Measurements from ENCODE around the gene JAKMIP1.

JAKMIP1 gene

DNA sequence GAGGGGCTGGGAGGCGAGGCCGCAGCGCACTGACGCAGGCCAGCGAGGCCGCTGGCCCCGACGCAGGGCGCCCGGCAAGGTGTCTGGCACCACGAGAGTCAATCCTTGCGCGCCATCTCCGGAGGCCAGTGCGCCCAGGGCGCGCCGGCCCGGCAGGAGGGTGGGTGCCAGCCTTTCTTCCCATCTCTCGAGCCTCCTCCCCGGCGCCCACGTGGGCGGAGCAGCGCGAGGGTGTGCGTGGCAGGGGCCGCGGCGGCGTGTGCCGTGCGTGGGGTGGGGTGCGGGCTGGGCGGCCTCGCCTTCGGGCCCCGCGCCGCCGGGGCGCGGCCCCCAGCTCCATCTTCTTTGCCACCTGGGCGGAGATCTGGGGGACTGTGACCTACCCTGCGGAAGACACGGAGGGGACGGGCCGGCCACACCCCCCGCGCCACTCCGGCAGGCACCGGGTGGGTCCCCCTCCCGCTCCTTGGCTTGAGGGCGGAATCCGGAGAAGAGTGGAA lies 877 bp downstream of the JAKMIP1 start:
- no peak for DNase-seq

DNA sequence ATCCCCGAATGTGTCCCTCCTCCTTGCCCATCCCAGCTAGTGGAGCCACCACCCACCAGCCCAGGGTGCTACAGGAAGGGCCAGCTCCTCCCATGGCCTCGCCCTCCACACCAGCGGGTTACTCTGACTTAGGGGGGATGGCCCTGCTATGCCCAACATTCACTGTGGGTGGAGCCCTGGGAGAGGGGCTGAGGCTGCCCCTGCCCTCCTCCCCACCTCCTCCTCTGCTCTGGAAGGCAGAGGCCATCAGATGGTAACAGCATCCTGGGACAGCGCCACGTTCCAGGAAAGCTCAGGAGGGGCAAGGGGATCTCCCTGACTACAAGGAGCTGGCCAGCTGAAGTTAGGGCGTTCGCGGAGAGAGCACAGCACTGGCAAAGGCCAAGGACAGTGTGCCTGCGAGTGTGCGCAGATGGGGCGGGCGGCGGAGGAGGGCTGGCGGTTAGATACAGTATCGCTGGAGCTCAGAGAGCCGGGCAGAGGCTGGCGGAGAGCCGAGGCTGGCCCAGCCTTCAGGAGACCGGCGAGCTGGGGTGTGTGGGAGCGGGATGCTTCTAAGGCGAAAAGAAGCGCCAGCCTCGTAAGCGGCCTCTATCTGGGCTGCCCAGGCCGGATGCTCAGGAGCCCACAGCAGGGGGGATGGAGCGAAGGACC lies 1.5 kb downstream of the JAKMIP1 start:
- no peak for DNase-seq

DNA sequence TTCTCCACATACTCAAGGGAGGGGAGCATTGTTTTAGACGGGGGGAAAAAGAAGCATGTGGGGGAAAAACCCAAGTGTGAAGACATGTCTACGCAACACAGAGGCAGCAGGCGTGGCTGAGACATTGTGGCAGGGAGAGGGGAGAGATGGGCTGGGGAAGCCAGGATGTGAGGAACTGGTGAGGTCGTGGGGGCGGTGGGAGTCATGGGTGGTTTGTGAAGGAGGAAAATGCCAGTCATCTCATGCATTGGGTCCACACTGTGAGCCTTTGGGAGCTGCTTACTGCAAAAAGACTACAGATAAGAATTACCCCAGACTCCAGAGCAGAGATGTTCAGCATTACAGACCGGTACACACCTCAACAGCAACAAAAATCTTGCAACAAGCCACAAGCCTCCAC lies 2.1 kb downstream of the JAKMIP1 start:
- peak; percentile 41 to 45 for DNase-seq

DNA sequence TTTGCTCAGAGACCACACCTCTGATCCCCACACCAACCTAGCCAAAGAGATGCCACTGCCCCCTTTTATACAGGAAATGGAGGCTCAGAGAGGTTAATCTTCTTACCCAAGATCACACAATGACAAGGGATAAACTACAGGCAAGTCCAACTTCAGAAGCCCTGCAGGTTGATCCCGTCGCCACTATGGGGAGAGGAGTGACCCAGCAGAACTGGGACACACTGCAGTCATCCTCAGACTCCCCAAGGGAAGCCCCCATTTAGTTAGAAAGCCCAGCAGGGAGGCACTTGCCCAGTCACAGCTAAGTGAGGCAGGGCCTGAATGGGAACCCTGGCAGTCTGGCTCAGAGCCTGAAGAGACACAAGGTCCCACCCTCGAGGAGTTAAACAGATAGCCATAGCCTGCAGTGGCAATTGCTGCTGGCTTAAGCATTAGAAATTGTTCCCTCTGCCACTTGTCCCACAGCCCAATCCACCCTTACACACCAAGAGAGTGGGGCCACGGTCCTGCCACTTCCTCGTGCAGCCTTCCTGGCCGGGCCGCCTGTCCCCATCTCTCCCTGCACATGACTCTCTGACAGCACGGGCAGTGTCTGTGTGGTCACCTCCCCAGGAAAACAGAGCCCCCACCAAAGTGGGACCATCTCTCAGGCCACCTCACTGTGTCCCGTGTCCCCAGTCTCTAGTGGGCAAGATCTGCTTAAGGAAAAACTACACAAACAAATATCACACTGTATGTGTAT lies 2.7 kb downstream of the JAKMIP1 start:
- DNase-seq, result no peak

GRCh38 chr4:6196871-6197270 lies 3.5 kb downstream of the JAKMIP1 start:
- DNase-seq, result no peak

- DNase-seq, result no peak
Measured at GRCh38 chr4:6196324-6196723, 4.0 kb downstream of the JAKMIP1 start.

DNA sequence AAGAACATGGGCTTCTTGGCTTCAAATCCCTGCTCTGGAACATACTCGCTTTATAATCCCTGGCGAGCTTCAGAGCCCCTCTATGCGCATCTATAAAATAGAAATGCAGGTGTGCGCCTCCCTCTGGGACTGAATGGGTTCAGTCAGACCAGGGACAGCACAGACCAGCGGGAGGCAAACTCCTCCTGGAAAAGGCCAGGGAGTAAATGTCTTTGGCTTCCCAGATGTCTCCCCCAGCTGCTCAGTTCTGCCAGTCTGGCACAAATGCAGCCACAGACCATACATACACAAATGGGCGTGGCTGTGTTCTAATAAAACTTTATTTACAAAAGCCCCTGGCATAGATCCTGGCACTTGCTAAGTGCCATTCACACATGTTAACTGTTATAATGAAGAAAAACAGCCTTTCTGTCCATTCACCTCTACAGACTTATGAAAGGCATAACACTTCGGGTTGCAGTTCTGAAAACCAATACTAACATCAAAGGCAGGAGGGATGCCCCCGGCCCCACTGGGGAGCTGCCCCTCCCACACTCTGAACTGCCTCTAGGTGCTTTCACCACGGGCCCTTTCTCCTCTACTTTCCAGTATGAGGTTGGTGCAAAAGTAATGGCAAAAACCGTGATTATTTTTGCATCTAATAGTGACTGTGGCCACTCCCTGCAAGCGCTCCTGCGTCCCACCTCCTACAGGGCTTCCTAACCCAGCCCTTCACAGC lies 4.6 kb downstream of the JAKMIP1 start:
- no peak for DNase-seq

- no peak for DNase-seq
Measured at GRCh38 chr4:6194458-6195195, 5.7 kb downstream of the JAKMIP1 start.

- no peak for DNase-seq
Measured at GRCh38 chr4:6193399-6193798, 7.0 kb downstream of the JAKMIP1 start.

GRCh38 chr4:6192245-6192644 lies 8.1 kb downstream of the JAKMIP1 start:
- no peak for DNase-seq

DNA sequence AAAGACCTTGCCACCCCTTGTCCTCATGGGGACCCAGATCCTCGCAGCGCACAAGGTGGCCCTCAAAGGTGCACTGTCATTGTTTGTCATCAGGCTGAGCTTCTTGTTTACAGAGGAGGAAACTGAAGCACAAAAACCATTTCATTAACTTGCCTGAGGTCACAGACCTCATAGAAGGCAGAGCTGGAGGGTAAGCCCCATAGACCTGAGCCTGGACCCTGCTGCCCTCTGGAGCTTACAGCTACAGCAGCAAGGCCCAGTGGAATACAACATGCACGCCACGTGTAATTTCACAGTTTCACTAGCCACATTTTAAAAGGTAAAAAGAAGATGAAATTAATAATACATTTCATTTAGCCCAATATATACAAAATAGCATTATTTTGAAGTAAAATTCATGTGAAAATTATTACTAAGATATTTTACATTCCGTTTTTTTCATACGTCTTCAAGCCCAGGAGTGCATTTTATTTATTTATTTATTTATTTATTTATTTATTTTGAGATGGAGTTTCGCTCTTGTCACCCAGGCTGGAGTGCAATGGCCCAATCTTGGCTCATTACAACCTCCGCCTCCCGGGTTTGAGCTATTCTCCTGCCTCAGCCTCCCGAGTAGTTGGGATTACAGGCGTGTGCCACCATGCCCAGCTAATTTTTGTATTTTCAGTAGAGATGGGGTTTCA lies 8.8 kb downstream of the JAKMIP1 start:
- DNase-seq, result no peak

DNA sequence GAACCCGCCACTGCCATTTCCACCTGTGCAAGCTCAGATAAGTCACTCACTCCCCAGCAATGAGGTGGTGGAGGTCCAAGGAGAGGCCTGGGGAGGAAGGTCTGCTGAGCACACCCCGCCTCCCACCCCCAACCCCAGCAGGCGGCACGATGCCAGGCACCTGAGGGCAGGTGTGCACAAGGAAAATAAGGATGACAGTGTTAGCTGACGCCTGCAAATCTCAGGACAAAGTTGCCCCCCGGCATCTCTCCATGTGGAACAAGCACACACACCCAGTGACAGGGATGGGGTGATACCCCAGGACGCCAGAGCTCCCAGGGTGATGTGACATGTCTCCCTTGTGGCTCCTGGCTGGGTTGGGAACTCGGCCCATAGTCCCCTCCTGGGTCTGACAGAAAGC lies 9.9 kb downstream of the JAKMIP1 start:
- DNase-seq, result no peak

DNA sequence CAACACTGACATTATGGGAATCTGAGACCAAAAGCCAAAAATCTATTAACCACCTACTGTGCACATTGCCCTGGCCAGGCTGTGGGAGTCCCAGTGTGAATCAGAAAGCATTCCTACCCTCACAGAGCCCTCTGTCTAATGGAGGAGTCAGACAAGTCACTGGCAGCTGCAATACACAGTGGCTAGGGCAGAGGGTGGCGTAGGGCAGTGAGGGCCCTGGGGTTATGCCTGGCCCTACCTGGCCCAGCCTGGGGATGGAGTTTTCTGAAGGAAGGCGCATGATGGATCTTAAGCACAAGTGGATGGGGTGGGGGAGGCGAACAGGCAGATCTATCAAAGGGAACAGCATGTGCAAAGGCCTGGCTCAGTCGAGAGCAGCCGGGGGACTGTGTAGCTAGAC lies 10.8 kb downstream of the JAKMIP1 start:
- DNase-seq, result no peak

DNA sequence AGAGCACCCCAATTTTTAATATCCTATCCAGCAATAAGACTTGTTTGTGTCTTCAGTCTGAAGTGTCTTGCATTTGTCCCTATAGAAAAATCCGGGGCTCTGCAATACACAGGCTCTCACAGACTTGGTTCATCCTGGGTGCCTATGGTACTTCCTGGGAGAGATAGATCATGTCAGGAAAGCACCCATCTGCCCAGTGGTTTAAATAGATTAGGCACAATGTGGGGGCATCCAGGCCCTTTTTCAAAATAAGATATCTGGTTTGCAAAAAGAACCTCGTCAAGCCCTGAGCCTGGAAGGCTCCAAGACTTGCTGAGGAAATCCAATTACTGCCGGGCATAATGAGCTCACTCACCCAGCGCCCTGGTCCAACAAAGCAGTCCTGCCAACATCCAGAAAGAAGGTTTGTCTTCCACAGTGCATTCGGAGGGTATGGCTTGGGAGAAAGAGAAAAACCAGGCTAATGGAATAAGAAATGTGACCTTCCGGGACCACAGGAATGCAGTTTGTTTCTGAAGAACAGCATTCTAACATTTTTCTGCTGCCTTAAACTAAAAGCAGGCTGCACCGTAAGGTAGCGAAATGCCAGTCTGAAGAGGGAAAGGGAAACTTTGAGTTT lies 11.6 kb downstream of the JAKMIP1 start:
- DNase-seq, result no peak

DNA sequence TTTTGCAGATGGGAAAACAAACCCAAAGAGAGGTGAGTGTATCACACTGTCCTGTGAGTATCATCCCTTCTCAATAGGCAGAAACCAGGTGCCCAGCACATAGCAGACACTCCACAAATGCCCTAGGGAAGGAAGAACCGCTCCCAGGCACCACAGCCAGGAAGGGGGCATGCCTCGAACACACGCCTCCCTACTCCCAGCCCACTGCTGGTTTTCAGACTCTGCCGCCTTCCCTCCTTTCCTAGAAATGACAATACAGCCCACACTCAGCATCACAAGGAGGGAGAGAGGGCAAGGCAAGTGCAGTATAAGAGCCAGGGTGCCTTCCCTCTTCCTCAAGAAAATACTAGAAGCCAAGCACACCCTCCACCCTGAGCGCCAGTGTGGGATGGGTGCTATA lies 16.2 kb downstream of the JAKMIP1 start:
- DNase-seq, result no peak

- no peak for DNase-seq
Measured at GRCh38 chr4:6183740-6184139, 16.6 kb downstream of the JAKMIP1 start.

DNA sequence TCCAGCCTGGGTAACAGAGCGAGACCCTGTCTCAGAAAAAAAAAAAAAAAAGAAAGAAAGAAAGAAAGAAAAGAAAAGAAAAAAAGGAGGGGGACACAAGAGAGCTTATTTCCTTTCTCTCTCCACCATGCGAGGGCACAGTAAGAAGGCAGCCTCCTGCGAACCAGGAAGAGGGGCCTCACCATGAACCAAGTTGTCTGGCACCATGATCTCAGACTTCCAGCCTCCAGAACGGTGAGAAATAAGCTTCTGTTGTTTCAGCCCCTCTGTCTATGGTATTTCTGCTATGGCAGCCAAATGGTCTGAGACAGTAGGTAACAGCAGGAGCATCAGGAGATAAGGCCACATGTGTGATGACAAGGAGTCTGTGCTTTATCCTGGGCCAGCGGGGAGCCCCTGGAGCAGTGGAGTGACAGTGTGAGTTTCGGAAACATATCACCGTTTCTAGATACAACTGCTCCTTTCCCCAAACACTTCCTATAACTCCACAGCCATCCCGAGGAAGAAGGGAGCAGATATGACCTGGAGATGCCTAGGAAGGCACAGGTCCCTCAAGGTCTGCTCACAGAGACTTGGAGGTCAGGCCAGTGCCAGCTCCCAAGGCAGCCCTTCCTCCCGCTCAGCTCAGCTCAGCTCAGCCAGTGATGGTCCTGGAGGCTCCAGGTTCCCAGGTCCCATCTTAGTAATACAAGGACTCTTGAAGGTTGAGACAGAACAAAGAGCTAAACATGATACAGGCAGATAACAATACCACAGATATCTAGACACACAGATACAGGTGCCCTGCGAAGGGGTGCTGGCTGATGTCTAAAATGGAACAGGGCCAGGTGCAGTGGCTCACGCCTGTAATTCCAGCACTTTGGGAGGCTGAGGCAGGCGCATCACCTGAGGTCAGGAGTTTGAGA lies 17.7 kb downstream of the JAKMIP1 start:
- no peak for DNase-seq

- peak in 1 of 2 donors; percentile 51 for DNase-seq
Measured at GRCh38 chr4:6180841-6181631, 19.3 kb downstream of the JAKMIP1 start.

GRCh38 chr4:6179362-6179761 lies 21.0 kb downstream of the JAKMIP1 start:
- DNase-seq, result no peak

GRCh38 chr4:6178757-6179156 lies 21.6 kb downstream of the JAKMIP1 start:
- no peak for DNase-seq
